Mammary epithelial cell (primary cell): ENCODE measurements around the gene DSCAM.

Experiments
- EZH2 ChIP-seq: IDR thresholded peaks from 2 replicates; pipeline ENCODE4 v1.6.1; 2012; ENCODE audit warnings: low read length, inconsistent platforms, borderline replicate concordance
- TF ChIP-seq, protein P1 (sequence below), 2 donors: IDR thresholded peaks in 1 of 2; conservative IDR thresholded peaks in 1 of 2; 2 replicates each; pipeline ENCODE4 v1.5.1; 2011 to 2012; ENCODE audit warnings: inconsistent platforms in 2 of 2, low read length in 2 of 2, mild to moderate bottlenecking in 2 of 2, control low read depth in 1 of 2, low read depth in 1 of 2; ENCODE audit not compliant: insufficient read depth in 1 of 2; ENCODE audit errors: extremely low read depth in 1 of 2

DNA sequence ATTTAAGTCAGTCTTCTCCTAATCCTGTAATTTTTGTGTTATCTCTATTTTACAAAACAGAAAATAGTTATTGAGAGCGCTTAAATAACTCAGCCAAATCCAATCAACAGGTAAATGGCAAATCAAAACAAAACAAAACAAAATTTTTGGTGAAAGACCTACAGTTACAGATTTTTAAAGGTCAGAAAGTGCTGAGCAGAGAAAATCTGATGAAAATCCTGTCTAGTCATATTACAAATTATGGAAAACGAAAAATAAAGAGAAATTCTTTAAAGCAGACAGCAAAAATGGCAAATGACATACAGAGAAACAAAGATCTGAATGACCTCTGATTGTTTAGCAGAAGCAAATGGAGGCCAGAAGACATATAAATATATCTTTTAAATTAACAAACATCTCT, 497.4 kb downstream of the DSCAM start:
- TF ChIP-seq EZH2: no peak
- TF ChIP-seq, protein P1, sequence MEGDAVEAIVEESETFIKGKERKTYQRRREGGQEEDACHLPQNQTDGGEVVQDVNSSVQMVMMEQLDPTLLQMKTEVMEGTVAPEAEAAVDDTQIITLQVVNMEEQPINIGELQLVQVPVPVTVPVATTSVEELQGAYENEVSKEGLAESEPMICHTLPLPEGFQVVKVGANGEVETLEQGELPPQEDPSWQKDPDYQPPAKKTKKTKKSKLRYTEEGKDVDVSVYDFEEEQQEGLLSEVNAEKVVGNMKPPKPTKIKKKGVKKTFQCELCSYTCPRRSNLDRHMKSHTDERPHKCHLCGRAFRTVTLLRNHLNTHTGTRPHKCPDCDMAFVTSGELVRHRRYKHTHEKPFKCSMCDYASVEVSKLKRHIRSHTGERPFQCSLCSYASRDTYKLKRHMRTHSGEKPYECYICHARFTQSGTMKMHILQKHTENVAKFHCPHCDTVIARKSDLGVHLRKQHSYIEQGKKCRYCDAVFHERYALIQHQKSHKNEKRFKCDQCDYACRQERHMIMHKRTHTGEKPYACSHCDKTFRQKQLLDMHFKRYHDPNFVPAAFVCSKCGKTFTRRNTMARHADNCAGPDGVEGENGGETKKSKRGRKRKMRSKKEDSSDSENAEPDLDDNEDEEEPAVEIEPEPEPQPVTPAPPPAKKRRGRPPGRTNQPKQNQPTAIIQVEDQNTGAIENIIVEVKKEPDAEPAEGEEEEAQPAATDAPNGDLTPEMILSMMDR (conservative IDR thresholded peaks at IDR 0.05 in 1 of 2, IDR thresholded peaks at IDR 0.05 in 1 of 2; ENCODE audit: extremely low read depth in 1 of 2, insufficient read depth in 1 of 2, low read depth in 1 of 2, low read length in 2 of 2): no peak
